ENCODE results near the gene CLK3.

DNA sequence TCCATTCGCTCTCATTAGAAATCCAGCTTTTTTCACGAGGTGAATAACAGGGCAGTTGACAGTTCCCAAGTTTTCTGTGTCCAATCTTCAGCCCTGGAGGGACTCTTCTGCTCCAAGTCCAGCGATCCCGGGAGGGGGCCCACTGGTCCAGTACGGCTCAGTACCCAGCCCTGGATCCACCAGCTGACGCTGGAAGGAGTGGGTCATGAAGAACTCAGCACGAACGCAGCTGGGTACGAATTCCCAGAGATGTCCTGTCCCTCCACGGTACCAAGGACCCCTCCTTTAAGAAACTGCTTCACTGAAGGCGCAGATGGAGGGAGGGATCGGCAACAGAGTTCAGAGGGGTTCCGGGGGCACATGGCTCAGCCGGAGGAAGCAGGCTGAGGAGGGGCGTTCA lies 16.5 kb upstream of the CLK3 start:
- TF ChIP-seq, protein P1, sequence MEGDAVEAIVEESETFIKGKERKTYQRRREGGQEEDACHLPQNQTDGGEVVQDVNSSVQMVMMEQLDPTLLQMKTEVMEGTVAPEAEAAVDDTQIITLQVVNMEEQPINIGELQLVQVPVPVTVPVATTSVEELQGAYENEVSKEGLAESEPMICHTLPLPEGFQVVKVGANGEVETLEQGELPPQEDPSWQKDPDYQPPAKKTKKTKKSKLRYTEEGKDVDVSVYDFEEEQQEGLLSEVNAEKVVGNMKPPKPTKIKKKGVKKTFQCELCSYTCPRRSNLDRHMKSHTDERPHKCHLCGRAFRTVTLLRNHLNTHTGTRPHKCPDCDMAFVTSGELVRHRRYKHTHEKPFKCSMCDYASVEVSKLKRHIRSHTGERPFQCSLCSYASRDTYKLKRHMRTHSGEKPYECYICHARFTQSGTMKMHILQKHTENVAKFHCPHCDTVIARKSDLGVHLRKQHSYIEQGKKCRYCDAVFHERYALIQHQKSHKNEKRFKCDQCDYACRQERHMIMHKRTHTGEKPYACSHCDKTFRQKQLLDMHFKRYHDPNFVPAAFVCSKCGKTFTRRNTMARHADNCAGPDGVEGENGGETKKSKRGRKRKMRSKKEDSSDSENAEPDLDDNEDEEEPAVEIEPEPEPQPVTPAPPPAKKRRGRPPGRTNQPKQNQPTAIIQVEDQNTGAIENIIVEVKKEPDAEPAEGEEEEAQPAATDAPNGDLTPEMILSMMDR (IDR thresholded peaks at IDR 0.05; ENCODE audit: low read length): no peak
- no peak for TF ChIP-seq EZH2phosphoT487 (IDR thresholded peaks at IDR 0.05; ENCODE audit: low read length)
